Heart right ventricle (tissue), 16 donors: ENCODE results near the gene NCOA4. TPM values are rescaled to one million over a fixed set of nuclear protein-coding genes. Genes with fewer than 3 reads are reported as not detected.

Source experiments
- ATAC-seq, 8 donors: fragments of 200-7000 bp; cut with Tn5 transposase; one replicate each; pipeline ENCODE4 v1.9.1; 2020; ENCODE audit warnings: mild to moderate bottlenecking in 8 of 8, moderate library complexity in 8 of 8, moderate number of reproducible peaks in 1 of 8
- DNase-seq, 2 donors: peaks; one replicate each; pipeline ENCODE4 v3.0.0-alpha.2; 2020
- H3K27ac ChIP-seq, 10 donors: fragments of 200-600 bp; sonication (generic) in 2 of 10; one replicate each; pipeline versions ENCODE4 v1.5.0 to v1.8.0; 2020 to 2022; ENCODE audit warnings: mild to moderate bottlenecking in 3 of 10
- H3K27me3 ChIP-seq, 7 donors: fragments of 200-600 bp; one replicate each; pipeline ENCODE4 v1.8.0; 2021 to 2022; ENCODE audit warnings: mild to moderate bottlenecking in 2 of 7
- H3K36me3 ChIP-seq, 9 donors: fragments of 200-600 bp; sonication (generic) in 1 of 9; one replicate each; pipeline versions ENCODE4 v1.5.0 to v1.8.0; 2020 to 2022; ENCODE audit warnings: mild to moderate bottlenecking in 2 of 9
- H3K4me1 ChIP-seq, 9 donors: fragments of 200-600 bp; sonication (generic) in 1 of 9; one replicate each; pipeline versions ENCODE4 v1.5.0 to v1.8.0; 2020 to 2022; ENCODE audit warnings: mild to moderate bottlenecking in 4 of 9
- H3K4me3 ChIP-seq, 10 donors: fragments of 200-600 bp; sonication (generic) in 2 of 10; one replicate each; pipeline versions ENCODE4 v1.5.0 to v1.8.0; 2020 to 2022; ENCODE audit warnings: mild to moderate bottlenecking in 7 of 10, moderate library complexity in 2 of 10
- H3K9me3 ChIP-seq, 11 donors: fragments of 200-600 bp in 10 of 11; sonication (generic) in 2 of 11; one replicate each; pipeline versions ENCODE4 v1.5.0 to v1.8.0; 2013 to 2022; ENCODE audit warnings: mild to moderate bottlenecking in 2 of 11, control low read depth in 1 of 11, moderate library complexity in 1 of 11
- WGBS, 2 donors: extraction: QIAGEN DNeasy Blood & Tissue Kit; methylation state at CpG; one replicate each; pipeline ENCODE4 v1.1.7; 2013; ENCODE audit warnings: inconsistent platforms in 1 of 2; 5-methylcytosine and 5-hydroxymethylcytosine counted together
- intact Hi-C, 10 donors: fragments of 100-400 bp; cut with DNase I; formaldehyde crosslinking; loops; one replicate each; pipeline versions ENCODE4 v1.11.1 to v1.14.2; 2022
- polyA plus RNA-seq, 2 donors: library from polyadenylated mRNA; stranded (reverse); fragments of 200-250 nt; gene quantifications; one replicate each; pipeline ENCODE4 v1.2.3, GENCODE V29; 2013
- total RNA-seq, 10 donors: library from RNA; stranded (reverse); fragmentation: NEBNext Ultra II Directional in 3 of 10; extraction: Animal tissue kit (Norgen Biotek cat#: 25700) in 3 of 10; gene quantifications; one replicate each; pipeline versions ENCODE4 v1.2.1 to v1.2.4, GENCODE V29; 2021 to 2023
- TF ChIP-seq, protein P1 (sequence below), 9 donors: fragments of 200-600 bp; sonication (generic) in 2 of 9; IDR thresholded peaks; one replicate each; pipeline versions ENCODE4 v1.5.0 to v1.8.0; 2021 to 2022; ENCODE audit warnings: antibody characterized with exemption in 9 of 9, mild to moderate bottlenecking in 5 of 9, moderate library complexity in 1 of 9
- donor health status: Arrhythmogenic right ventricular cardiomyopathy.
- donor health status: ischemic (EF 13 %, LVEDD 7.1; RV severe dilation, severe dysfunction).
- donor health status: healthy with polysubstance abuse.
- donor health status: DM: no; HTN: yes; CAD: no.
- donor health status: DM: no; HTN: no; CAD: no.
- donor health status: ischemic (EF 25% LVEDD 6.9; RV normal size, moderate dysfunction).
- donor health status: ischemic (EF 25% LVEDD 5.7; RV mildly dilated, moderate dysfunction).
- donor health status: healthy.
- donor health status: DM: yes; HTN: yes; CAD: no.
- donor health status: Ischemic cardiomyopathy.
- donor health status: ischemic (EF 35%, LVEDD 5.7; RV mildly dilated, moderate dysfunction).
- donor health status: nonischemic (EF 11% LVEDD 7.7; RV severe dilation, severe dysfunction).
- donor health status: DM: yes; HTN: yes; CAD: no.
- donor health status: PGD.
- donor health status: ischemic (EF 29% LVEDD 5.4; RV normal size, mild dysfunction).
- donor health status: nonischemic (EF 23%, LVEDD 6.1; RV moderate dilation, normal function).

Gene NCOA4
- total and polyA plus RNA-seq, 12 donors, result 36.7 to 287 (median 256) TPM

DNA sequence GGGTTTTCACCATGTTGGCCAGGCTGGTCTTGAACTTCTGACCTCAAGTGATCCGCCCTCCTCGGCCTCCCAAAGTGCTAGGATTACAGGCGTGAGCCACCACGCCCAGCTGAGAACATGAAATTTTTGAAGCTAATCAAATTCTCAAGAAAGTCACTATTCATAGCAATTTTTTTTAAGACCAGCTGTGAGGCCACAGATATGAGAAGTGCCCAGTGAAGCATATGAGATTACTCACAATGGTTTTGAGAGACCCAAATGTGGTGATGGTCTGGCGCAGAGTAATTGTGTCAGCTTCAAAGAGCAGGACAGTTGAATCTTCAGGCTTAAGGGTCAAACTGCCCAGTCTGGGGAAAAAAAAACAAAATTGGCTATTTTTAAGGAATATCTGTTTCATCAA is 16.2 kb downstream of the NCOA4 start:
- Histone ChIP-seq H3K9me3 (no peaks in the 10 kb centered on the region), H3K36me3 (peaks cover 0 to 85% (median 45%) of the 10 kb centered on the region in 9 donors), H3K27ac (no peak overlapping the region), H3K27me3 (no peaks in the 10 kb centered on the region), H3K4me3 (no peak overlapping the region), H3K4me1 (peaks cover 0 to 55% (median 33%) of the 10 kb centered on the region in 9 donors)
- ATAC-seq, result no peak
- intact Hi-C loops, result no loop called here
- TF ChIP-seq, protein P1, sequence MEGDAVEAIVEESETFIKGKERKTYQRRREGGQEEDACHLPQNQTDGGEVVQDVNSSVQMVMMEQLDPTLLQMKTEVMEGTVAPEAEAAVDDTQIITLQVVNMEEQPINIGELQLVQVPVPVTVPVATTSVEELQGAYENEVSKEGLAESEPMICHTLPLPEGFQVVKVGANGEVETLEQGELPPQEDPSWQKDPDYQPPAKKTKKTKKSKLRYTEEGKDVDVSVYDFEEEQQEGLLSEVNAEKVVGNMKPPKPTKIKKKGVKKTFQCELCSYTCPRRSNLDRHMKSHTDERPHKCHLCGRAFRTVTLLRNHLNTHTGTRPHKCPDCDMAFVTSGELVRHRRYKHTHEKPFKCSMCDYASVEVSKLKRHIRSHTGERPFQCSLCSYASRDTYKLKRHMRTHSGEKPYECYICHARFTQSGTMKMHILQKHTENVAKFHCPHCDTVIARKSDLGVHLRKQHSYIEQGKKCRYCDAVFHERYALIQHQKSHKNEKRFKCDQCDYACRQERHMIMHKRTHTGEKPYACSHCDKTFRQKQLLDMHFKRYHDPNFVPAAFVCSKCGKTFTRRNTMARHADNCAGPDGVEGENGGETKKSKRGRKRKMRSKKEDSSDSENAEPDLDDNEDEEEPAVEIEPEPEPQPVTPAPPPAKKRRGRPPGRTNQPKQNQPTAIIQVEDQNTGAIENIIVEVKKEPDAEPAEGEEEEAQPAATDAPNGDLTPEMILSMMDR (IDR thresholded peaks at IDR 0.05), result no peak
- no peak for DNase-seq
- 94 to 96% methylated on average over 5 of the region's 5 CpGs for WGBS, 2 donors

DNA sequence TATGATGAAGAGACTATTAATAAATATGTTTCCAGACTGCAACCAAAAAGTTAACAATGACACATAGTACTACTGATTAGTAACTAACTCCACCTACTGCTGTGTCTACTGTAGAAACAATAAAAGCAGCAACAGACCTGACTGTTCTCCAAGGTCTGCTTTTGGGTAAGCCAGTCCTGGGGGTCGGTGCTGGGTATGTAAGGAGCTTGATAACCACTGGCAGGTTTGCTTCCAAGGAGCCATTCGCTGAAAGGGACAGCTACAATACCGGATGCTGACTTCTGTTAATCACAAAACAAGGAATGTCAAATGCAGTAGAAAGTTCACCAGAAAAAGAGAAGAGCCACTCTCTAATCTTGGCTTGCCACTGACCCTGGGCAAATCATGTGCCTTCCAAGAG is 17.7 kb downstream of the NCOA4 start:
- Histone ChIP-seq H3K4me1 (peaks cover 0 to 51% (median 19%) of the 10 kb centered on the region in 9 donors), H3K9me3 (no peaks in the 10 kb centered on the region), H3K4me3 (no peak overlapping the region), H3K27ac (no peak overlapping the region), H3K36me3 (peaks cover 0 to 98% (median 58%) of the 10 kb centered on the region in 9 donors), H3K27me3 (no peaks in the 10 kb centered on the region)
- ATAC-seq (no peak), DNase-seq (no peak)
- intact Hi-C loops, result no loop called here
- 84 to 91% methylated on average over 3 of the region's 3 CpGs for WGBS, 2 donors
- TF ChIP-seq, protein P1 (IDR thresholded peaks at IDR 0.05), result no peak

DNA sequence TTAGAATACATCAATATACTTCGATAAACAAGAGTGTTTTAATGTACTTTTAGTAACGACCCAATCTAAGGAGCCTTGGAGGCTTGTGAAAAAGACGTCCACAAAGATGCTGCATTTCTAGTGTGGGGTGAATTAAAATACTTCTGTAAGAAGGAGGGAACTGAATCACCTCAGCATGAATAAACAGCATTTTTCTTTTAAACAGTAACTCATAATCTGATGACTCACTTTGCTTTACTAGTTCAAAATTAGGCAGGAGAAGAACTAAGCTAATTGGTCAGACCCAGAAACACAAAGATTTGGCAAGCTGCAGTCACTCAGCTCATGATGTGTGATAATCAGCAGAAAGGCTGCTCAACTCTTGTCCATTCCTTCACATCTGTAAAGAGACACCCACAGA is 24.2 kb downstream of the NCOA4 start:
- WGBS, 2 donors, result 73 to 85% methylated on average over 3 of the region's 3 CpGs
- no peaks in the 10 kb centered on the region for H3K27me3 ChIP-seq
- TF ChIP-seq, protein P1 (IDR thresholded peaks at IDR 0.05), result no peak
- H3K36me3 ChIP-seq, result peaks cover 0 to 100% (median 70%) of the 10 kb centered on the region in 9 donors
- H3K4me1 ChIP-seq, result peaks cover 0 to 20% (median 0%) of the 10 kb centered on the region in 9 donors
- no peak for DNase-seq
- intact Hi-C loops, result no loop called here
- H3K9me3 ChIP-seq, result no peaks in the 10 kb centered on the region
- no peak for ATAC-seq
- H3K27ac ChIP-seq, result no peak overlapping the region
- H3K4me3 ChIP-seq, result no peak overlapping the region

DNA sequence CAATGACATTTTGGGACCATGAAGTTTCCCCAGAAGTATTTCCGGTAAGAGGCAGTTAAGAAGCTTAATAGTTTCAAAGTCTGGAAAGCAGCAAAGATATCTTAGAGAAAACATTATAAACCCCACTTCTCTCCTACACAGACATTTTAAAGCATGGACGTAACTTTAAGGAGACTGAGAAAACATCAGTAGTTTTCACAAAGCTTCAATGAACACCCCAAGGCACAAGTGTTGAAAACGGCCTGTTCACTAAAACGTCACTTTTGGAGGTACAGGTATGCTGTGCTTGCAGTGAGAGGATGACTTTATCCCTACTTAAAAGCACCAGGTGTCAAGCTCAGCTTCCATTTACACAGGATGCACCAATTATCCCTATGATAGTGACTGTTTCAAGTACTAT is 25.0 kb downstream of the NCOA4 start:
- ATAC-seq (no peak), DNase-seq (no peak)
- no peak overlapping the region for H3K27ac ChIP-seq
- H3K36me3 ChIP-seq, result peaks cover 0 to 100% (median 68%) of the 10 kb centered on the region in 9 donors
- H3K27me3 ChIP-seq, result no peaks in the 10 kb centered on the region
- intact Hi-C loops, result no loop called here
- H3K4me1 ChIP-seq, result peaks cover 0 to 20% (median 0%) of the 10 kb centered on the region in 9 donors
- no peaks in the 10 kb centered on the region for H3K9me3 ChIP-seq
- TF ChIP-seq, protein P1 (IDR thresholded peaks at IDR 0.05), result no peak
- no peak overlapping the region for H3K4me3 ChIP-seq
- 83 to 86% methylated on average over 4 of the region's 4 CpGs for WGBS, 2 donors
